ENCODE measurements around the gene ACSS1.

- TF ChIP-seq POLR2AphosphoS5 (IDR thresholded peaks at IDR 0.05; ENCODE audit: low read depth, low read length) = no peak
- no peak for TF ChIP-seq REST (IDR thresholded peaks at IDR 0.05; ENCODE audit: insufficient read depth in 1 of 2, low read depth in 2 of 2, low read length in 2 of 2)
- TF ChIP-seq TAF1 (IDR thresholded peaks at IDR 0.05; ENCODE audit: borderline replicate concordance, insufficient read depth, low read length) = no peak
- TF ChIP-seq SIN3A (IDR thresholded peaks at IDR 0.05; ENCODE audit: borderline replicate concordance, insufficient read depth, low read length) = no peak
- TF ChIP-seq FOXP2 (optimal IDR thresholded peaks at IDR 0.05; ENCODE audit: borderline replicate concordance, extremely low read depth, extremely low read length, insufficient read depth) = no peak
Measured at GRCh38 chr20:25076201-25076600, 18.3 kb upstream of the ACSS1 start.

All from PFSK-1 (cell line).